ENCODE measurements around the gene NBPF1.
"Not testable (repeated sequence)": the region's sequence is repeated elsewhere in the genome, so short reads cannot be mapped to it uniquely, and the experiment has no call there.

NBPF1 gene

GRCh38 chr1:16607433-16607851 lies 5.9 kb downstream of the NBPF1 start:
- no peak overlapping the region for H3K27ac Mint-ChIP-seq
- no peak overlapping the region for H3K4me3 Mint-ChIP-seq
- H3K4me1 Mint-ChIP-seq (ENCODE audit: low read depth), result peaks cover 2% of the 10 kb centered on the region

GRCh38 chr1:16606666-16607432 lies 6.5 kb downstream of the NBPF1 start:
- H3K4me1 Mint-ChIP-seq (ENCODE audit: low read depth); DNase-seq; H3K36me3 Mint-ChIP-seq (ENCODE audit: low read depth); H3K27me3 Mint-ChIP-seq; H3K4me3 Mint-ChIP-seq; H3K27ac Mint-ChIP-seq; H3K9me3 Mint-ChIP-seq: not testable (repeated sequence)

More at GRCh38 chr1:16607433-16607851, 5.9 kb downstream of the NBPF1 start:
- Mint-ChIP-seq H3K27me3 (no peaks in the 10 kb centered on the region), H3K36me3 (ENCODE audit: low read depth) (no peaks in the 10 kb centered on the region), H3K9me3 (no peaks in the 10 kb centered on the region)
- DNase-seq, result no peak

DNA sequence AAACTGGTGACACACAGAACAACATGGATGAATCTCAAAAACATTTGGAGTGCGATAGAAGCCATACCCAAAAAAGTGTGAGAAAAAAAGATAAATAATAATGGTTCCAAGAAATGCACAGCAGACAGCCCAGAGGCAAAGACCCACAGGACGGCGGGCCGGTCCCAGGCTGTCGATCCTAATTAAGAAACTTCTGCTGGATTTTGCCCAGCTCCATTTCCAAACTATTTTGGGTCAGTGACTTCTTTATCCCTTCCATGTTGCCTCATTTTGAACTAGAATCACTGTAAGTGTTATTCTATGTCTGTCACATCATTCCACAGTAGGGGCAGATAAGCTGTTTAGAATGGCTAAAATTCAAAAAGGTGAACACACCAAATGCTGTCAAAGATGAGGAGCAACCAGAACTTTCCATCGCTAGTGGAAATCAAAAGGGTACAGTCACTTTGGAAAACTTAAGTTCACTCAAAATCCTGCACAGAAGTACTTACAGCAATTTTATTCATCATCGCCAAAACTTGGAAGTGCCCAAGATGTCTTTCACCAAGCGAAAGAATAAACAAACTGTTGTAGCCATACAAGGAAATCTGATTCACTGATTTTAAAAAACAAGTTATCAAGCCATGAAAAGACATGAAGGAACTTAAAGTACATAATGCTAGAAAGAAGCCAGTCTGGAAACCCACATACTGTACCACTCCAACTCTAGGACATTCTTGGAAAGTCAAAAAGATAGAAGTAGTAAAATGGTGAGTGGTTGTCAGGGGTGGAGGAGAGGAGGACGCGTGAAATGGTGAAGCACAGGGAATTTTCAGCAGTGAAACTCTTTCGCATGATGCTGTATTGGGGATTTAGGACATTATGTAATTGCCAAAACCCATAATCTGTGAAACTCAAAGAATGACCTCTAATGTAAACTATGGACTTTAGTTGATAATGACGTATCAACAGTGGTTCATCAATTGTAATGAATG lies 7.5 kb downstream of the NBPF1 start:
- H3K27me3 Mint-ChIP-seq, result no peaks in the 10 kb centered on the region
- no peak for DNase-seq
- H3K27ac Mint-ChIP-seq, result no peak overlapping the region
- peaks cover 2% of the 10 kb centered on the region for H3K4me1 Mint-ChIP-seq (ENCODE audit: low read depth)
- no peaks in the 10 kb centered on the region for H3K36me3 Mint-ChIP-seq (ENCODE audit: low read depth)
- H3K9me3 Mint-ChIP-seq, result no peaks in the 10 kb centered on the region
- no peak overlapping the region for H3K4me3 Mint-ChIP-seq

GRCh38 chr1:16605213-16605525 lies 8.2 kb downstream of the NBPF1 start:
- Mint-ChIP-seq H3K36me3 (ENCODE audit: low read depth) (no peaks in the 10 kb centered on the region), H3K4me3 (no peak overlapping the region), H3K27ac (no peak overlapping the region), H3K9me3 (no peaks in the 10 kb centered on the region), H3K27me3 (no peaks in the 10 kb centered on the region), H3K4me1 (ENCODE audit: low read depth) (peaks cover 2% of the 10 kb centered on the region)
- no peak for DNase-seq

DNA sequence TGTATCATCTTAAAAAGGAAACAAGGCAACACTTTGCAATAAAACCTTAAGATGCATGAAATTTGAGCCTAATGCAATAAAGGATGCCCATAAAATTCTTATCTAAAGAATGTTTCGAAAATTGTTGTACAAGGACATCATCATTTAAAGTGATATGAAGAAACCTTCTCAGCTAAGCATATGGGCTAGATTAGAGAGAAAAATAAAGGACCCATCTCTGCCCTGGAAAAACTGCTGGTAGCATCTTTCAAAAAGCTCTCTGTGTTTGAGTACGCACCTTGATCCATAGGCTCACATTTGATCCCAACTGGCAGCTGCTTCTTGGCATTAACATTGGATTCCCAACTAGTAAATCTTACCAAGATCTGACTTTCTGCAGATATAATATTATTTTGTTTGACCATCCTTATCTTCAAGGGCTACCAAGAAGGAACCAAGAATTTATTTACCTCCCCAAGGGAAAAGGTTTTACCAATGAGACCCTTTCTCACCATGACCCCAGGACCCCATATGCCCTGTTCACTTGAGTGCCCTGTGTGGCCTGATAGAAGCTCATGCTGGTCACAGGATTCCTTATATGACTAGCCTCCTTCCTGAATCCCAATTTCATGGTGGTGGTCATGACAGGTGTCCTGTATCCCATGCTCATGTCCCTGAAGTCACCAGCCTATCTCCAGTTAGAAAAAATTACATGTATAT lies 8.7 kb downstream of the NBPF1 start:
- not testable (repeated sequence) for H3K27me3 Mint-ChIP-seq; H3K27ac Mint-ChIP-seq; H3K9me3 Mint-ChIP-seq; H3K4me3 Mint-ChIP-seq; H3K4me1 Mint-ChIP-seq (ENCODE audit: low read depth); DNase-seq; H3K36me3 Mint-ChIP-seq (ENCODE audit: low read depth)

GRCh38 chr1:16603623-16604022 lies 9.7 kb downstream of the NBPF1 start:
- not testable (repeated sequence) for H3K36me3 Mint-ChIP-seq (ENCODE audit: low read depth); H3K27ac Mint-ChIP-seq; H3K9me3 Mint-ChIP-seq; H3K4me3 Mint-ChIP-seq; DNase-seq; H3K27me3 Mint-ChIP-seq; H3K4me1 Mint-ChIP-seq (ENCODE audit: low read depth)

GRCh38 chr1:16602336-16603011 lies 10.9 kb downstream of the NBPF1 start:
- DNase-seq, result not testable (repeated sequence)

GRCh38 chr1:16600855-16601786 lies 12.2 kb downstream of the NBPF1 start:
- not testable (repeated sequence) for H3K9me3 Mint-ChIP-seq; DNase-seq; H3K36me3 Mint-ChIP-seq (ENCODE audit: low read depth); H3K4me1 Mint-ChIP-seq (ENCODE audit: low read depth); H3K27me3 Mint-ChIP-seq; H3K27ac Mint-ChIP-seq; H3K4me3 Mint-ChIP-seq

More at GRCh38 chr1:16602336-16603011, 10.9 kb downstream of the NBPF1 start:
- H3K4me1 Mint-ChIP-seq (ENCODE audit: low read depth); H3K36me3 Mint-ChIP-seq (ENCODE audit: low read depth); H3K4me3 Mint-ChIP-seq; H3K27me3 Mint-ChIP-seq; H3K9me3 Mint-ChIP-seq; H3K27ac Mint-ChIP-seq: not testable (repeated sequence)

DNA sequence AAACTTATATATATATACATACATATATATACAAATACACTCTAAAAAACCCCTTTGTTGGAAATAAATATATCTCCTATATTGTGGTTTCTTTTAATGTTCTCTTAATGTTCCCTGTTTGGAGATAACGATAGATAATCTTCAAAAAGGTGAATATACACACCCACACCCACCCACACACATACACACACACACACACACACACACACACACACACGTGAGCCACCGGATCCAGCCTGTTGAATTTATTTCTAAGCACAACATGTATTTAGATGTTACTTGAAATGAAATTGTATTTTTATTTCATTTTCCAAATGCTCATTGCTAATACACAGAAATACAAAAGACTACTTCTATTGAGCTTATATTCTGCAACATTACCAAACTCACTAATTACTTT lies 14.0 kb downstream of the NBPF1 start:
- not testable (repeated sequence) for H3K36me3 Mint-ChIP-seq (ENCODE audit: low read depth); H3K4me1 Mint-ChIP-seq (ENCODE audit: low read depth); DNase-seq; H3K4me3 Mint-ChIP-seq; H3K27me3 Mint-ChIP-seq; H3K9me3 Mint-ChIP-seq; H3K27ac Mint-ChIP-seq

- not testable (repeated sequence) for H3K27me3 Mint-ChIP-seq; H3K27ac Mint-ChIP-seq; H3K4me3 Mint-ChIP-seq; DNase-seq; H3K9me3 Mint-ChIP-seq; H3K36me3 Mint-ChIP-seq (ENCODE audit: low read depth); H3K4me1 Mint-ChIP-seq (ENCODE audit: low read depth)
Observed at GRCh38 chr1:16595216-16595615, 18.1 kb downstream of the NBPF1 start.

DNA sequence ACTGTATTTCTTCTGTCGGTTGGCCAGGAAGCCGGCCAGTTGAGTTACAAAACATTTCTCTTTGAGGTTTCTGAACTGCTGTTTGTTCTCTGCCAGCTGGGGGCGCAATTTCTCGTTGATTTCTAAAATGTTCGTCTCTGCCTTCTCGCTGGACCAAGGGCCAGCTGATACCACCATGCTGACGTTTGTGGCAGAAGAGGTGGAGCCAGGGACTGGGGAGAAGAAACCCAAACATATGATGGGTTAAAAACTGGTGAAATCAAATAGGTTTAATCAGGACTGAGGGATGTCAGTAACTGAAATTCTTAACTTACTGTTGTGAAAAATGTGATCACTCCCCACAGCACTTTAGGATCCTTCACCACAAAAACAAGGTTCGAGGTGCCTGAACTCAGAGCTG lies 21.5 kb downstream of the NBPF1 start:
- not testable (repeated sequence) for DNase-seq; H3K27ac Mint-ChIP-seq; H3K4me3 Mint-ChIP-seq; H3K27me3 Mint-ChIP-seq; H3K9me3 Mint-ChIP-seq; H3K36me3 Mint-ChIP-seq (ENCODE audit: low read depth); H3K4me1 Mint-ChIP-seq (ENCODE audit: low read depth)

- not testable (repeated sequence) for H3K4me3 Mint-ChIP-seq; H3K27me3 Mint-ChIP-seq; DNase-seq; H3K27ac Mint-ChIP-seq; H3K36me3 Mint-ChIP-seq (ENCODE audit: low read depth); H3K9me3 Mint-ChIP-seq; H3K4me1 Mint-ChIP-seq (ENCODE audit: low read depth)
Observed at GRCh38 chr1:16588081-16588480, 25.3 kb downstream of the NBPF1 start.

- DNase-seq; H3K4me3 Mint-ChIP-seq; H3K27ac Mint-ChIP-seq; H3K4me1 Mint-ChIP-seq (ENCODE audit: low read depth); H3K36me3 Mint-ChIP-seq (ENCODE audit: low read depth); H3K9me3 Mint-ChIP-seq; H3K27me3 Mint-ChIP-seq: not testable (repeated sequence)
Observed at GRCh38 chr1:16587639-16588038, 25.7 kb downstream of the NBPF1 start.

Measured in activated T-cell treated with anti-CD3 and anti-CD28 coated beads, Interleukin-2, amount 50 U/mL, for 24 hours (primary cell).